ENCODE data around the gene TRAFD1.
"Not testable (repeated sequence)": the region's sequence is repeated elsewhere in the genome, so short reads cannot be mapped to it uniquely, and the experiment has no call there.

DNA sequence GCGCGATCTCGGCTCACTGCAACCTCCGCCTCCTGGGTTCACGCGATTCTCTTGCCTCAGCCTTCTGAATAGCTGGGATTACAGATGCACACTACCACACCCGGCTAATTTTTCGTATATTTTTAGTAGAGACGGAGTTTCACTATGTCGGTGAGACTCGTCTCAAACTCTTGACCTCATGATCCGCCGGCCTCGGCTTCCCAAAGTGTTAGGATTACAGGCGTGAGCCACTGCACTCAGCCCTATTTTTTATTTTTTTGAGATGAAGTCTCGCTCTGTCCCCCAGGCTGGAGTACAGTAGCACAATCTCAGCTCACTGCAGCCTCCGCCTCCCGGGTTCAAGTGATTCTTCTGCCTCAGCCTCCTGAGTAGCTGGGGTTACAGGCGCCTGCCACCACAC is 22.6 kb upstream of the TRAFD1 start:
- TF ChIP-seq, protein P1, sequence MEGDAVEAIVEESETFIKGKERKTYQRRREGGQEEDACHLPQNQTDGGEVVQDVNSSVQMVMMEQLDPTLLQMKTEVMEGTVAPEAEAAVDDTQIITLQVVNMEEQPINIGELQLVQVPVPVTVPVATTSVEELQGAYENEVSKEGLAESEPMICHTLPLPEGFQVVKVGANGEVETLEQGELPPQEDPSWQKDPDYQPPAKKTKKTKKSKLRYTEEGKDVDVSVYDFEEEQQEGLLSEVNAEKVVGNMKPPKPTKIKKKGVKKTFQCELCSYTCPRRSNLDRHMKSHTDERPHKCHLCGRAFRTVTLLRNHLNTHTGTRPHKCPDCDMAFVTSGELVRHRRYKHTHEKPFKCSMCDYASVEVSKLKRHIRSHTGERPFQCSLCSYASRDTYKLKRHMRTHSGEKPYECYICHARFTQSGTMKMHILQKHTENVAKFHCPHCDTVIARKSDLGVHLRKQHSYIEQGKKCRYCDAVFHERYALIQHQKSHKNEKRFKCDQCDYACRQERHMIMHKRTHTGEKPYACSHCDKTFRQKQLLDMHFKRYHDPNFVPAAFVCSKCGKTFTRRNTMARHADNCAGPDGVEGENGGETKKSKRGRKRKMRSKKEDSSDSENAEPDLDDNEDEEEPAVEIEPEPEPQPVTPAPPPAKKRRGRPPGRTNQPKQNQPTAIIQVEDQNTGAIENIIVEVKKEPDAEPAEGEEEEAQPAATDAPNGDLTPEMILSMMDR (conservative IDR thresholded peaks at IDR 0.05 in 1 of 2, IDR thresholded peaks at IDR 0.05 in 1 of 2; ENCODE audit: extremely low read depth in 1 of 2, insufficient read depth in 1 of 2, low read depth in 1 of 2, low read length in 2 of 2): not testable (repeated sequence)
- not testable (repeated sequence) for TF ChIP-seq EZH2 (IDR thresholded peaks at IDR 0.05; ENCODE audit: borderline replicate concordance, low read length)
